ENCODE data around the gene C14orf132.

GRCh38 chr14:96051231-96051630, 12.1 kb downstream of the C14orf132 start:
- no peak for TF ChIP-seq CTCF (conservative IDR thresholded peaks at IDR 0.05 in 1 of 2, IDR thresholded peaks at IDR 0.05 in 1 of 2; ENCODE audit: low read depth in 1 of 2, low read length in 2 of 2)
- no peak for TF ChIP-seq EZH2 (IDR thresholded peaks at IDR 0.05; ENCODE audit: low read length, missing control alignments)
